Heart right ventricle (tissue), 16 donors: ENCODE measurements around the gene KHDC1L. TPM values are rescaled to one million over a fixed set of nuclear protein-coding genes. Genes with fewer than 3 reads are reported as not detected.
"Not testable (repeated sequence)": the region's sequence is repeated elsewhere in the genome, so short reads cannot be mapped to it uniquely, and the experiment has no call there.

ENCODE experiments used
- ATAC-seq, 8 donors: fragments of 200-7000 bp; cut with Tn5 transposase; one replicate each; pipeline ENCODE4 v1.9.1; 2020; ENCODE audit warnings: mild to moderate bottlenecking in 8 of 8, moderate library complexity in 8 of 8, moderate number of reproducible peaks in 1 of 8
- DNase-seq, 2 donors: peaks; one replicate each; pipeline ENCODE4 v3.0.0-alpha.2; 2020
- H3K27ac ChIP-seq, 10 donors: fragments of 200-600 bp; sonication (generic) in 2 of 10; one replicate each; pipeline versions ENCODE4 v1.5.0 to v1.8.0; 2020 to 2022; ENCODE audit warnings: mild to moderate bottlenecking in 3 of 10
- H3K27me3 ChIP-seq, 7 donors: fragments of 200-600 bp; one replicate each; pipeline ENCODE4 v1.8.0; 2021 to 2022; ENCODE audit warnings: mild to moderate bottlenecking in 2 of 7
- H3K36me3 ChIP-seq, 9 donors: fragments of 200-600 bp; sonication (generic) in 1 of 9; one replicate each; pipeline versions ENCODE4 v1.5.0 to v1.8.0; 2020 to 2022; ENCODE audit warnings: mild to moderate bottlenecking in 2 of 9
- H3K4me1 ChIP-seq, 9 donors: fragments of 200-600 bp; sonication (generic) in 1 of 9; one replicate each; pipeline versions ENCODE4 v1.5.0 to v1.8.0; 2020 to 2022; ENCODE audit warnings: mild to moderate bottlenecking in 4 of 9
- H3K4me3 ChIP-seq, 10 donors: fragments of 200-600 bp; sonication (generic) in 2 of 10; one replicate each; pipeline versions ENCODE4 v1.5.0 to v1.8.0; 2020 to 2022; ENCODE audit warnings: mild to moderate bottlenecking in 7 of 10, moderate library complexity in 2 of 10
- H3K9me3 ChIP-seq, 11 donors: fragments of 200-600 bp in 10 of 11; sonication (generic) in 2 of 11; one replicate each; pipeline versions ENCODE4 v1.5.0 to v1.8.0; 2013 to 2022; ENCODE audit warnings: mild to moderate bottlenecking in 2 of 11, control low read depth in 1 of 11, moderate library complexity in 1 of 11
- WGBS, 2 donors: extraction: QIAGEN DNeasy Blood & Tissue Kit; methylation state at CpG; one replicate each; pipeline ENCODE4 v1.1.7; 2013; ENCODE audit warnings: inconsistent platforms in 1 of 2; 5-methylcytosine and 5-hydroxymethylcytosine counted together
- intact Hi-C, 10 donors: fragments of 100-400 bp; cut with DNase I; formaldehyde crosslinking; loops; one replicate each; pipeline versions ENCODE4 v1.11.1 to v1.14.2; 2022
- polyA plus RNA-seq, 2 donors: library from polyadenylated mRNA; stranded (reverse); fragments of 200-250 nt; gene quantifications; one replicate each; pipeline ENCODE4 v1.2.3, GENCODE V29; 2013
- total RNA-seq, 10 donors: library from RNA; stranded (reverse); fragmentation: NEBNext Ultra II Directional in 3 of 10; extraction: Animal tissue kit (Norgen Biotek cat#: 25700) in 3 of 10; gene quantifications; one replicate each; pipeline versions ENCODE4 v1.2.1 to v1.2.4, GENCODE V29; 2021 to 2023
- TF ChIP-seq, protein P1 (sequence below), 9 donors: fragments of 200-600 bp; sonication (generic) in 2 of 9; IDR thresholded peaks; one replicate each; pipeline versions ENCODE4 v1.5.0 to v1.8.0; 2021 to 2022; ENCODE audit warnings: antibody characterized with exemption in 9 of 9, mild to moderate bottlenecking in 5 of 9, moderate library complexity in 1 of 9
- donor health status: Arrhythmogenic right ventricular cardiomyopathy.
- donor health status: ischemic (EF 13 %, LVEDD 7.1; RV severe dilation, severe dysfunction).
- donor health status: healthy with polysubstance abuse.
- donor health status: DM: no; HTN: yes; CAD: no.
- donor health status: DM: no; HTN: no; CAD: no.
- donor health status: ischemic (EF 25% LVEDD 6.9; RV normal size, moderate dysfunction).
- donor health status: ischemic (EF 25% LVEDD 5.7; RV mildly dilated, moderate dysfunction).
- donor health status: healthy.
- donor health status: DM: yes; HTN: yes; CAD: no.
- donor health status: Ischemic cardiomyopathy.
- donor health status: ischemic (EF 35%, LVEDD 5.7; RV mildly dilated, moderate dysfunction).
- donor health status: nonischemic (EF 11% LVEDD 7.7; RV severe dilation, severe dysfunction).
- donor health status: DM: yes; HTN: yes; CAD: no.
- donor health status: PGD.
- donor health status: ischemic (EF 29% LVEDD 5.4; RV normal size, mild dysfunction).
- donor health status: nonischemic (EF 23%, LVEDD 6.1; RV moderate dilation, normal function).

The KHDC1L gene
- total and polyA plus RNA-seq, 12 donors, result not detected

DNA sequence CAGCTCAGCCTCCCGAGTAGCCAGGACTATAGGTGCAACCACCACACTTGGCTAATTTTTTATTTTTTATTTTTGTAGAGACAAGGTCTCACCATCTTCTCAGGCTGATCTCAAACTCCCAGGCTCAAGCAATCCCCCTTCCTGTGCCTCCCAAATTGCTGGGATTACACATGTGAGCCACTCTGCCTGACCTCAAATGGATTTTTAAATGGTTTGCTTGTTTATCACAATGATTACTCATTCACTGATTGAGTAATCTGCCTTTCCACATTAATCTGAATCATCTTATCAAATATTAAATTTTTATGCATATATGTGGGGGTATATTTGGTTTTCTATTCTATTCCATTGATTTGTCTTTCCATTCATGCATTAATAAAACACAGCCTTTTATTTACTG, 9.4 kb upstream of the KHDC1L start:
- Histone ChIP-seq H3K36me3 (no peaks in the 10 kb centered on the region), H3K27ac (no peak overlapping the region), H3K27me3 (no peaks in the 10 kb centered on the region), H3K4me1 (no peaks in the 10 kb centered on the region), H3K9me3 (no peaks in the 10 kb centered on the region), H3K4me3 (no peak overlapping the region)
- TF ChIP-seq, protein P1, sequence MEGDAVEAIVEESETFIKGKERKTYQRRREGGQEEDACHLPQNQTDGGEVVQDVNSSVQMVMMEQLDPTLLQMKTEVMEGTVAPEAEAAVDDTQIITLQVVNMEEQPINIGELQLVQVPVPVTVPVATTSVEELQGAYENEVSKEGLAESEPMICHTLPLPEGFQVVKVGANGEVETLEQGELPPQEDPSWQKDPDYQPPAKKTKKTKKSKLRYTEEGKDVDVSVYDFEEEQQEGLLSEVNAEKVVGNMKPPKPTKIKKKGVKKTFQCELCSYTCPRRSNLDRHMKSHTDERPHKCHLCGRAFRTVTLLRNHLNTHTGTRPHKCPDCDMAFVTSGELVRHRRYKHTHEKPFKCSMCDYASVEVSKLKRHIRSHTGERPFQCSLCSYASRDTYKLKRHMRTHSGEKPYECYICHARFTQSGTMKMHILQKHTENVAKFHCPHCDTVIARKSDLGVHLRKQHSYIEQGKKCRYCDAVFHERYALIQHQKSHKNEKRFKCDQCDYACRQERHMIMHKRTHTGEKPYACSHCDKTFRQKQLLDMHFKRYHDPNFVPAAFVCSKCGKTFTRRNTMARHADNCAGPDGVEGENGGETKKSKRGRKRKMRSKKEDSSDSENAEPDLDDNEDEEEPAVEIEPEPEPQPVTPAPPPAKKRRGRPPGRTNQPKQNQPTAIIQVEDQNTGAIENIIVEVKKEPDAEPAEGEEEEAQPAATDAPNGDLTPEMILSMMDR (IDR thresholded peaks at IDR 0.05), result no peak
- intact Hi-C loops, result no loop called here
- 83 to 89% methylated on average over 1 of the region's 1 CpG for WGBS, 2 donors
- no peak for ATAC-seq
- DNase-seq, result no peak

DNA sequence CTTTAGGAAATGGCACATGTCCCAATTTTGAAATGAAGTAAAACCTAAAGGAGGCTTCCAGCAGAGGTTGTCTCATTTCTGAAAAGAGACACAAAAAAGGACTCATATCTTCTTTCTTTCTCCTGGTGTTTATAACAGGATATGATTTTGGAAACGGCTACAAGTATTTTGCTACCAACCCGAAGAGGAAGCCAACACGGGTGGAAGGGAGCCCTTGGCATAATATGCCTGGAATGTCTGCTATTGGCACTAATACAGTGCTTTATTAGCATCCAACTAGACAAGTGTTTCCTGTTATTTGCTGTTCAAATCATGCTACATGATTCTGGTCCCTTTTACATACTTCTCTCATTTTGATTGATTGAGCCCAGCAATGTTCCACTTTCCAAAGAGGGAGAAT, 8.7 kb upstream of the KHDC1L start:
- H3K36me3 ChIP-seq, ATAC-seq, DNase-seq, intact Hi-C loops, H3K4me1 ChIP-seq, H3K27me3 ChIP-seq, H3K4me3 ChIP-seq, H3K9me3 ChIP-seq, H3K27ac ChIP-seq: not testable (repeated sequence)
- WGBS, 2 donors, result 20 to 25% methylated on average over 3 of the region's 3 CpGs

DNA sequence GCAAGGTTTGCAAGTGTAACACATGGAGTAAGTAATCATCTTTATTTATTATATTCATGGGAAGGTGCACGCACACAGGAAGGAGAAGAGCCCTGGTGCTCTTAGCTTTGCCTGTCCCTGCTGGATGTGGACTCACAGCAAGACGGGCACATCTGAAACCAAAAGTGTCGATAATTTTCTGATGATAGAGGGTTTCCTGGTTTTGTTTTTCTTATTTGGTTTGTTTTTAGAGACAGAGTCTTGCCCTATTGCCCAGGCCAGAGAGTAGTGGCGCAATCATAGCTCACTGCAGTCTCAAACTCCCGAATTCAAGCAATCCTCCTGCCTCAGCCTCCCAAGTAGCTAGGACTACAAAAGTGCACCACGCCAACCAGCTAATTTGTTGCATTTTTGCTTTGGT, 7.8 kb upstream of the KHDC1L start:
- DNase-seq (no peak), ATAC-seq (no peak)
- 84 to 87% methylated on average over 6 of the region's 6 CpGs for WGBS, 2 donors

DNA sequence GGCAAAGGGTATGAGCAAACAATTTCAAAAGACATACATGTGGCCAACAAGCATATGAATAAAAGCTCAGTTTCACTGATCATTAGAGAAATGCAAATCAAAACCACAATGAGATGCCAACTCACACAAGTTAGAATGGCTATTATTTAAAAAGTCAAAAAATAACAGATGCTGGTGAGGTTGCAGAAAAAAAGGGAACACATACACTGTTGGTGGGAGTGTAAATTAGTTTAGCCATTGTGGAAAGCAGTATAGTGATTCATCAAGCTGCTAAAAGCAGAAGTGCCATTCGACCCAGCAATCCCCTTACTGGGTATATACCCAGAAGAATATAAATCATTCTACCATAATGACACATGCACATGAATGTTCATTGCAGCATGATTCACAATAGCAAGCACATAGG, 6.7 kb upstream of the KHDC1L start:
- WGBS, 2 donors, result 54 to 80% methylated on average over 1 of the region's 1 CpG
- Histone ChIP-seq H3K27ac (no peak overlapping the region), H3K36me3 (no peaks in the 10 kb centered on the region), H3K4me3 (no peak overlapping the region), H3K9me3 (no peaks in the 10 kb centered on the region), H3K4me1 (no peaks in the 10 kb centered on the region), H3K27me3 (no peaks in the 10 kb centered on the region)
- TF ChIP-seq, protein P1 (IDR thresholded peaks at IDR 0.05), result no peak
- ATAC-seq (no peak), DNase-seq (no peak)
- intact Hi-C loops, result no loop called here

More for the DNA sequence above, 7.8 kb upstream of the KHDC1L start:
- no peak overlapping the region for H3K4me3 ChIP-seq
- no peak overlapping the region for H3K27ac ChIP-seq
- H3K4me1 ChIP-seq, result no peaks in the 10 kb centered on the region
- no peaks in the 10 kb centered on the region for H3K27me3 ChIP-seq
- no peaks in the 10 kb centered on the region for H3K36me3 ChIP-seq
- TF ChIP-seq, protein P1 (IDR thresholded peaks at IDR 0.05), result no peak
- no peaks in the 10 kb centered on the region for H3K9me3 ChIP-seq
- intact Hi-C loops, result no loop called here

DNA sequence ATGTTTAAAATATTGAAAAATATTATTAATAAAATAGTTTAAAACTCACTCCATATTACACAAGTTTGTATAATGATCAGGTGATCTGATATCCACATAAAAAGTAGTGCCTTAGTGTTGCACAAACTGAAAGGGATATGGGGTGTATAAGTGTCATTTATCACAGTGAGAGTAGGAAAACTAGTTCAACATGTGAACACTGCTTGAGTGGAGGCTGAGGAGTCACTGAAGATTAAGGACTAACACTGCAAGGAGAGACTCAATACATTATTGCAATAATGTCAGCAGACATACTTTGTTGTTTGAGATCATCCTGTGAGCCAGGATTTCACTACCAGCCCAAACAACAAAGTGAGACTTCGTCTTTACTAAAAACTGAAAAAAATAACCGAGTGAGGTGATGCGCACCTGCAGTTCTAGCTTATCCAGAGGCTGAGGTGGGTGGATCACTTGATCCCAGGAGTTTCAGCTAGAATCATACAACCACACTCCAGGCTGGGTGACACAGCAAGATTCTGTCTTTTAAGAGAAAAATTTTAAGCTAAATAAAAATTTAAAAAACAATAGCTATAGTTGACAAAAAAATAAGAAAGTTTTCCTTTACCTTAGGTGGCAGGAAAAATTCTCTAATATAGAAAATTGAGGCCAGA, 2.4 kb upstream of the KHDC1L start:
- no peaks in the 10 kb centered on the region for H3K27me3 ChIP-seq
- DNase-seq (no peak), ATAC-seq (no peak)
- TF ChIP-seq, protein P1 (IDR thresholded peaks at IDR 0.05), result no peak
- no peaks in the 10 kb centered on the region for H3K36me3 ChIP-seq
- H3K4me3 ChIP-seq, result no peak overlapping the region
- 88 to 97% methylated on average over 3 of the region's 3 CpGs for WGBS, 2 donors
- intact Hi-C loops, result no loop called here
- no peaks in the 10 kb centered on the region for H3K4me1 ChIP-seq
- H3K27ac ChIP-seq, result no peak overlapping the region
- H3K9me3 ChIP-seq, result no peaks in the 10 kb centered on the region
